ENCODE measurements around the gene PSMA7.
A peak's percentile ranks its signal among the peaks of the same experiment; 100 is the strongest.

DNA sequence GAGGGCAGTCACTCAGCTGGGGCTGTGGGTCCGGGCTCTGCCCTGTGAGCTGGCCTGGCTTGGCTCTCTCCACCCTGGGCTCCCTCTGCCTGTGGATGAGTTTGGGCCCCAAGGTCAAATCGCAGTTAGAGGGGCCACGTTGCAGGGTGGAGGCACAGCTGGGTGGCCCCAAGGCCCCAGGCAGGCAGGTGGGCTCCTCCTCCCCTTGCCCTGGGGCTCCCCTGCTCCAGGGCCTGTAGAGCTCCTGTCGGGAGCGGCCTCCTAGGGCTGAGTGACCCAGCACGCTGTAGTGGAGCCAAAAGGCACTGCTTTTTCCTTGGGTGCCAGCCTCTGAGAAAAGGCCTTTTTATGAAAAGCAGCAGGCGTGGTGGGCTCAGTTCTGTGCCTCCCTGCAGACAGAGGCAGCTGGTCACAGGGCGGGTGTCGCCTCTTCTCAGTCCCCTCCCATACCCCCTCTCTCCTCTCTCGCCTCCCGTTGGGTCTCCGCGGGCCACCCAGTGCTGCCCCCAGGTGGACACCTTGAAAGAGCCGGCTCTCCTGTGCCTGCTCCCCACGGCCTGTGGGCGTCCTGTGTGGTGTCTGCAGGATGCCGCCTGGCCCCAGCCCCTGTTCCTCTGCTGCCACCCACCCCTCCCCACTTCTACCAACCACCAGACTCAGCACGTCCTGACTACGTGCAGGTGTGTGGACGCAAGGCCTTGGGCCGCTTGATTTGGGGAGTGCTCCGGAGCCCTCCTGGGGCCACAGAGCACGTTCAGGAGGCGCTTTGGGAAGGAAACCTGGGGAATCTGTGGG, 13.6 kb upstream of the PSMA7 start:
- no peak for TF ChIP-seq EZH2 (IDR thresholded peaks at IDR 0.05; ENCODE audit: low read depth, low read length, severe bottlenecking)
- TF ChIP-seq EP300 (IDR thresholded peaks at IDR 0.05; ENCODE audit: borderline replicate concordance in 1 of 2, low read depth in 2 of 2, low read length in 2 of 2) = no peak
- TF ChIP-seq, protein P1, sequence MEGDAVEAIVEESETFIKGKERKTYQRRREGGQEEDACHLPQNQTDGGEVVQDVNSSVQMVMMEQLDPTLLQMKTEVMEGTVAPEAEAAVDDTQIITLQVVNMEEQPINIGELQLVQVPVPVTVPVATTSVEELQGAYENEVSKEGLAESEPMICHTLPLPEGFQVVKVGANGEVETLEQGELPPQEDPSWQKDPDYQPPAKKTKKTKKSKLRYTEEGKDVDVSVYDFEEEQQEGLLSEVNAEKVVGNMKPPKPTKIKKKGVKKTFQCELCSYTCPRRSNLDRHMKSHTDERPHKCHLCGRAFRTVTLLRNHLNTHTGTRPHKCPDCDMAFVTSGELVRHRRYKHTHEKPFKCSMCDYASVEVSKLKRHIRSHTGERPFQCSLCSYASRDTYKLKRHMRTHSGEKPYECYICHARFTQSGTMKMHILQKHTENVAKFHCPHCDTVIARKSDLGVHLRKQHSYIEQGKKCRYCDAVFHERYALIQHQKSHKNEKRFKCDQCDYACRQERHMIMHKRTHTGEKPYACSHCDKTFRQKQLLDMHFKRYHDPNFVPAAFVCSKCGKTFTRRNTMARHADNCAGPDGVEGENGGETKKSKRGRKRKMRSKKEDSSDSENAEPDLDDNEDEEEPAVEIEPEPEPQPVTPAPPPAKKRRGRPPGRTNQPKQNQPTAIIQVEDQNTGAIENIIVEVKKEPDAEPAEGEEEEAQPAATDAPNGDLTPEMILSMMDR (IDR thresholded peaks at IDR 0.05; ENCODE audit: control extremely low read depth in 1 of 3, insufficient read depth in 1 of 3, low read depth in 1 of 3, low read length in 3 of 3) = peak; percentile 80 to 82 (median 81)
- TF ChIP-seq ZNF274 (IDR thresholded peaks at IDR 0.05; ENCODE audit: borderline replicate concordance, extremely low read depth, low read length) = no peak
- TF ChIP-seq HDAC2 (IDR thresholded peaks at IDR 0.05; ENCODE audit: borderline replicate concordance in 1 of 2, low read depth in 2 of 2, low read length in 2 of 2) = no peak
- TF ChIP-seq SIN3A (conservative IDR thresholded peaks at IDR 0.05 in 1 of 2, IDR thresholded peaks at IDR 0.05 in 1 of 2; ENCODE audit: low read depth in 1 of 2, low read length in 2 of 2) = no peak
- TF ChIP-seq, protein P2, sequence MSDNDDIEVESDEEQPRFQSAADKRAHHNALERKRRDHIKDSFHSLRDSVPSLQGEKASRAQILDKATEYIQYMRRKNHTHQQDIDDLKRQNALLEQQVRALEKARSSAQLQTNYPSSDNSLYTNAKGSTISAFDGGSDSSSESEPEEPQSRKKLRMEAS (IDR thresholded peaks at IDR 0.05) = no peak
